Stimulated activated CD8-positive, alpha-beta memory T cell treated with anti-CD3 and anti-CD28 coated beads, Interleukin-15, amount 100 ng/mL, for 24 hours (primary cell): ENCODE results near the gene APBB1.

ENCODE experiments used
- DNase-seq: peaks from one replicate; pipeline ENCODE4 v3.0.0-alpha.2; 2020; ENCODE audit warnings: low read depth

APBB1 gene

DNA sequence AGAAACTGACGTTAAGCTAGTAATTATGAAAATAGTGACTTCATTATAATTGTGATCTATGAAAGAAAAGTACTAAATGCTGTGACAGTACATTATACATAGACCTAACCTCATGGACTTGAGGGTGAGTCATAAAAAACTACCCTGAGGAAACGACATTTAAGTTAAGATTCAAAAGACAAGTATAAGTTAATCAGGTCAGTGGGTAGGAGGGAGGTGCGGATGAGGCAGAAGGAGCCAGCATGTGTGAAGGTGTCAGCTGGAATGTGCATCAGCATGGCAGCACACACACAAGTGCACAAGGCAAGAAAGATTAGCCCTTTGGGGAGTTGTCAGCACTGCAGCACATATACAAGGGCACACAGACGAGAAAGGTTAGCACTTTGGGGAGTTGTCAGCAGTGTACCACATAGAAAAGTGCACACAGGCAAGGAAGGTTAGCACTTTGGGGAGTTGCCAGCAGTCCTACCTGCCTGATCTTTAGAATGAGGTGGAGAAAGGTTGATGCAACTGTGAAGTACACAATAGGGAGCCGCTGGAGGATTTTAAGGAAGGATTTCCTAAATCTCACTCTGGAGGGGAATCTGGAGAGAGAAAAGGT lies 67.0 kb downstream of the APBB1 start:
- DNase-seq, result no peak

- no peak for DNase-seq
Measured at GRCh38 chr11:6350486-6350885, 68.4 kb downstream of the APBB1 start.

- no peak for DNase-seq
Measured at GRCh38 chr11:6350043-6350442, 68.9 kb downstream of the APBB1 start.

- no peak for DNase-seq
Measured at GRCh38 chr11:6345366-6345765, 73.5 kb downstream of the APBB1 start.
